Adipocyte (in vitro differentiated cells): ENCODE measurements around the gene MCRIP2.
A peak's percentile ranks its signal among the peaks of the same experiment; 100 is the strongest.

Experiments used
- DNase-seq: peaks from one replicate; pipeline ENCODE4 v3.0.0-alpha.2; 2015; ENCODE audit warnings: low read depth
- H3K27me3 ChIP-seq: replicated peaks from 2 replicates; pipeline ENCODE4 v1.7.0; 2013; ENCODE audit warnings: mild to moderate bottlenecking, low read length, moderate library complexity; ENCODE audit not compliant: control insufficient read depth, insufficient read depth
- H3K36me3 ChIP-seq: 2 replicates; pipeline ENCODE4 v1.7.0; 2013; ENCODE audit warnings: low read length, mild to moderate bottlenecking, moderate library complexity; ENCODE audit not compliant: control insufficient read depth, insufficient read depth, severe bottlenecking
- H3K4me1 ChIP-seq: 2 replicates; pipeline ENCODE4 v1.7.0; 2013; ENCODE audit warnings: mild to moderate bottlenecking, low read length, moderate library complexity; ENCODE audit not compliant: control insufficient read depth, insufficient read depth
- H3K4me3 ChIP-seq: 2 replicates; pipeline ENCODE4 v1.7.0; 2013; ENCODE audit warnings: mild to moderate bottlenecking, low read length, moderate library complexity
- H3K9ac ChIP-seq: 2 replicates; pipeline ENCODE4 v1.7.0; 2013; ENCODE audit warnings: mild to moderate bottlenecking, low read length, moderate library complexity
- H3K9me3 ChIP-seq: 2 replicates; pipeline ENCODE4 v1.7.0; 2013; ENCODE audit warnings: mild to moderate bottlenecking, low read length, moderate library complexity; ENCODE audit not compliant: control insufficient read depth

The MCRIP2 gene

GRCh38 chr16:677316-678190 is 35.9 kb downstream of the MCRIP2 start:
- peaks cover 28% of the 10 kb centered on the region for H3K36me3 ChIP-seq

DNA sequence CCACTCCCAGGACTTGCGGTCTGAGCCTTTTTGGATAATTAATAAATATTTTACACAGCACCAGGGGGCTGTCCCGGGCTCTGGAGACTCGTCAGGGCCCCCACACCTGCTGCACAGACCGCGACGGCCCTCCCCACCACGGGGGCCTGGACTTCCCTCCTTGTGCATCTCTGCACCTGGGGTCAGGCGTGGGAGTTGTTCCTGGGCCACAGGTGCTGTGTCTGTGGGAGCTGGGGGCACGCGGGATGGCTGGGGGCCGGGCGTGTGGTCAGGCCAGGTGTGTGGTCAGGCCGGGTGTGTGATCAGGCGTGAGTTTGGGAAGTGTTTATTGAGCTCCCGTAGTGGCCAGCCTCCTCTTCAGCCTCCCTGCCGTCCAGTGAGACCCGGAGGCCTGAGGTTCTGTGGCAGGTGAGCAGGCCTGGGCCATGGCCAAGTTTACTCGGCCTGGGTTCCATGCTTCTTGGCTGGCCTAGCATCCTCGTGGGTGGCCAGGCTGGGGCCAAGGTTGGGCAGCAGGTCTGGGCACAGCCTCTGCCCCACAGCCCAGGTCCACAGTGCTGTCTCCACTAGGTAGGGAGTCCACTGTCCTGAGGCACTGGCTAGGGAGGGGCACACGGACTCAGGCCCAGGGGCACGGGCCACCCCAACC is 36.7 kb downstream of the MCRIP2 start:
- H3K4me1 ChIP-seq, result peaks cover 27% of the 10 kb centered on the region
- H3K9ac ChIP-seq, result no peak overlapping the region
- peaks cover 27% of the 10 kb centered on the region for H3K36me3 ChIP-seq
- H3K4me3 ChIP-seq, result no peak overlapping the region
- DNase-seq, result no peak
- no peaks in the 10 kb centered on the region for H3K9me3 ChIP-seq
- H3K27me3 ChIP-seq, result no peaks in the 10 kb centered on the region

More at GRCh38 chr16:677316-678190, 35.9 kb downstream of the MCRIP2 start:
- Histone ChIP-seq H3K9ac (no peak overlapping the region), H3K9me3 (no peaks in the 10 kb centered on the region), H3K4me1 (peaks cover 19% of the 10 kb centered on the region), H3K27me3 (no peaks in the 10 kb centered on the region), H3K4me3 (no peak overlapping the region)
- no peak for DNase-seq

- H3K9ac ChIP-seq, result peak overlapping the region; percentile 78
- H3K9me3 ChIP-seq, result no peaks in the 10 kb centered on the region
- H3K4me1 ChIP-seq, result peaks cover 30% of the 10 kb centered on the region
- H3K4me3 ChIP-seq, result peak overlapping the region; percentile 79
- no peaks in the 10 kb centered on the region for H3K27me3 ChIP-seq
- DNase-seq, result peak; percentile 70
- H3K36me3 ChIP-seq, result peaks cover 20% of the 10 kb centered on the region
These were observed 37.5 kb downstream of the MCRIP2 start for GRCh38 chr16:678858-679813.

GRCh38 chr16:679814-680624 is 38.4 kb downstream of the MCRIP2 start, which contains the start of gene STUB1:
TSS of gene STUB1 (plus strand) at chr16:680410. CDS start at chr16:680526, 116 bp downstream.
- H3K4me3 ChIP-seq, result peak within 1 kb of the TSS; percentile 91
- peaks cover 20% of the 10 kb centered on the region for H3K36me3 ChIP-seq
- H3K4me1 ChIP-seq, result peaks cover 30% of the 10 kb centered on the region
- peak; percentile 96 for DNase-seq
- H3K27me3 ChIP-seq, result no peaks in the 10 kb centered on the region
- no peaks in the 10 kb centered on the region for H3K9me3 ChIP-seq
- H3K9ac ChIP-seq, result peak within 1 kb of the TSS; percentile 96

GRCh38 chr16:680625-680945 is 39.0 kb downstream of the MCRIP2 start:
- Histone ChIP-seq H3K9me3 (no peaks in the 10 kb centered on the region), H3K9ac (peak overlapping the region; percentile 96), H3K4me1 (peaks cover 26% of the 10 kb centered on the region), H3K27me3 (no peaks in the 10 kb centered on the region), H3K4me3 (peak overlapping the region; percentile 91), H3K36me3 (peaks cover 20% of the 10 kb centered on the region)
- no peak for DNase-seq

GRCh38 chr16:680967-681745 is 39.5 kb downstream of the MCRIP2 start:
- Histone ChIP-seq H3K36me3 (peaks cover 20% of the 10 kb centered on the region), H3K9me3 (no peaks in the 10 kb centered on the region), H3K27me3 (no peaks in the 10 kb centered on the region), H3K4me1 (peaks cover 26% of the 10 kb centered on the region), H3K4me3 (peak overlapping the region; percentile 91), H3K9ac (peak overlapping the region; percentile 96)
- peak; percentile 61 for DNase-seq

DNA sequence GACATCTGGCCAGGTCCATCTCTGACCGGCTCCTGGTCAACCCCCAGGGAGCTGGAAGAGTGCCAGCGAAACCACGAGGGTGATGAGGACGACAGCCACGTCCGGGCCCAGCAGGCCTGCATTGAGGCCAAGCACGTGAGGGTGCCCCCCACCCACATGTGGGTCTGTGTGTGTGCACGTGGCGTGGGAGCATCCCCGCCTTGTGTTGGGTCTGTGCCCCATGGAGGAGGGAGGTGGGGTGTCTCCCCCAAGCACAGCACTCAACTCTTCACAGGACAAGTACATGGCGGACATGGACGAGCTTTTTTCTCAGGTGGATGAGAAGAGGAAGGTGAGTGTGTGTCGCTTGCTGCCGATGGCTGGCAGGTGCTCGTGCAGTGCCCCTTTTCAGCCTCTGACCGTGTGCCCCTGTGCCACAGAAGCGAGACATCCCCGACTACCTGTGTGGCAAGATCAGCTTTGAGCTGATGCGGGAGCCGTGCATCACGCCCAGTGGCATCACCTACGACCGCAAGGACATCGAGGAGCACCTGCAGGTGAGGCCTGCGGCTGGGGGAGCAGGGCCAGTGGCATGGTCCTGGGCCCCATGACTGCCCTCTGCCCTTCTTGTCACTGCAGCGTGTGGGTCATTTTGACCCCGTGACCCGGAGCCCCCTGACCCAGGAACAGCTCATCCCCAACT is 40.3 kb downstream of the MCRIP2 start:
- H3K36me3 ChIP-seq, result peaks cover 25% of the 10 kb centered on the region
- H3K9me3 ChIP-seq, result no peaks in the 10 kb centered on the region
- peaks cover 26% of the 10 kb centered on the region for H3K4me1 ChIP-seq
- H3K27me3 ChIP-seq, result no peaks in the 10 kb centered on the region
- DNase-seq, result no peak
- H3K4me3 ChIP-seq, result peak overlapping the region; percentile 91
- peak overlapping the region; percentile 96 for H3K9ac ChIP-seq

- peak overlapping the region; percentile 85 for H3K9ac ChIP-seq
- H3K9me3 ChIP-seq, result no peaks in the 10 kb centered on the region
- peaks cover 25% of the 10 kb centered on the region for H3K36me3 ChIP-seq
- H3K4me3 ChIP-seq, result peak overlapping the region; percentile 83
- peaks cover 26% of the 10 kb centered on the region for H3K4me1 ChIP-seq
- H3K27me3 ChIP-seq, result no peaks in the 10 kb centered on the region
- DNase-seq, result no peak
These were observed 41.1 kb downstream of the MCRIP2 start for GRCh38 chr16:682493-683395.
